ENCODE results near the gene ILKAP. TPM values are rescaled to one million over a fixed set of nuclear protein-coding genes. Genes with fewer than 3 reads are reported as not detected.
A peak's percentile ranks its signal among the peaks of the same experiment; 100 is the strongest.

Gene ILKAP
- total and polyA plus RNA-seq, 2 of the 4 experiments (the other 2 are of a cell fraction): 13.3 to 44.2 TPM

- H3K4me3 ChIP-seq (ENCODE audit: insufficient read depth, low read depth, low read length): peak overlapping the region; percentile 60
- BruUV-seq (replicated peaks): no TSS peak
- peaks cover 0 to 2% of the 10 kb centered on the region in 2 experiments; a peak in 1 of 4 replicates for H3K79me1 ChIP-seq (ENCODE audit: low read depth in 1 of 2, low read length in 2 of 2)
- H3K9me1 ChIP-seq (ENCODE audit: insufficient read depth, low read length): no peaks in the 10 kb centered on the region
- peak overlapping the region; percentile 73 for H3K4me2 ChIP-seq (ENCODE audit: low read depth, low read length)
- no peak overlapping the region for H3K14ac ChIP-seq (replicated peaks; ENCODE audit: low read depth, low read length)
- H2BK15ac ChIP-seq (ENCODE audit: low read depth, low read length): no peak overlapping the region
- in situ Hi-C loops (cut with MboI; ENCODE audit: low sequenced_read_pairs): no loop called here
- CTCF ChIA-PET: no interaction called here
- 0% methylated on average over 16 of the region's 43 CpGs; no CpG with 5 or more reads in 1 of the 2 experiments for WGBS, 2 experiments (ENCODE audit: extremely low coverage in 2 of 2, insufficient read length in 1 of 2)
- H2AK9ac ChIP-seq (replicated peaks; ENCODE audit: low read depth, low read length, poor library complexity): peak overlapping the region; percentile 9
- H2AFZ ChIP-seq (replicated peaks; ENCODE audit: low read length, poor library complexity): peak overlapping the region; percentile 93
- POLR2A ChIA-PET (ENCODE audit: unreplicated experiment): no interaction called here
- no peak overlapping the region for H4K8ac ChIP-seq (ENCODE audit: low read depth in 2 of 2, low read length in 2 of 2)
- peaks cover 17% of the 10 kb centered on the region for H3K27me3 ChIP-seq (ENCODE audit: control insufficient read depth, insufficient read depth, low read length)
- no peak overlapping the region for H4K5ac ChIP-seq (ENCODE audit: low read depth, low read length)
- no peak overlapping the region for H2AK5ac ChIP-seq (ENCODE audit: low read depth, low read length)
- no peak overlapping the region for H4K91ac ChIP-seq (ENCODE audit: insufficient read depth, low read depth, low read length)
- no peak overlapping the region for H3K18ac ChIP-seq (ENCODE audit: low read depth, low read length)
- TF ChIP-seq FOS (IDR thresholded peaks at IDR 0.05; ENCODE audit: low read depth, low read length) (no peak), ELK1 (IDR thresholded peaks at IDR 0.05; ENCODE audit: borderline replicate concordance, low read depth, low read length) (no peak), SMC3 (IDR thresholded peaks at IDR 0.05; ENCODE audit: low read depth, low read length) (no peak), CEBPB (IDR thresholded peaks at IDR 0.05; ENCODE audit: low read depth, low read length) (no peak), RCOR1 (IDR thresholded peaks at IDR 0.05; ENCODE audit: insufficient replicate concordance, low read length) (no peak), USF2 (IDR thresholded peaks at IDR 0.05; ENCODE audit: low read depth, low read length) (no peak), RAD21 (IDR thresholded peaks at IDR 0.05; ENCODE audit: low read length) (no peak), NFE2L2 (IDR thresholded peaks at IDR 0.05; ENCODE audit: low read depth, low read length) (no peak), MAFK (IDR thresholded peaks at IDR 0.05; ENCODE audit: low read depth, low read length) (no peak), POLR2A (IDR thresholded peaks at IDR 0.05; ENCODE audit: low read depth, low read length) (no peak), CHD1 (IDR thresholded peaks at IDR 0.05; ENCODE audit: low read depth, low read length) (no peak), RFX5 (IDR thresholded peaks at IDR 0.05; ENCODE audit: low read depth, low read length) (no peak), CTCF (conservative IDR thresholded peaks at IDR 0.05; ENCODE audit: low read depth, low read length) (no peak)
- ATAC-seq (ENCODE audit: low read depth) (peak; percentile 40), DNase-seq (no peak)
- no peak overlapping the region for H2BK120ac ChIP-seq (ENCODE audit: low read depth, low read length)
- intact Hi-C loops (cut with micrococcal nuclease): no loop called here
- no peak overlapping the region for H2BK5ac ChIP-seq (ENCODE audit: low read depth, low read length, poor library complexity, severe bottlenecking)
- H3K9ac ChIP-seq (ENCODE audit: low read depth, low read length): no peak overlapping the region
- H4K20me1 ChIP-seq (ENCODE audit: insufficient read depth, low read length): no peaks in the 10 kb centered on the region
- no peak overlapping the region; the same call in 1 of the 2 replicates for H3K27ac ChIP-seq (ENCODE audit: insufficient read depth, low read length)
- no peak overlapping the region for H3K56ac ChIP-seq (ENCODE audit: extremely low read depth, insufficient read depth, low read length)
- H3K9me3 ChIP-seq (ENCODE audit: control insufficient read depth, insufficient read depth, low read length): 0 out of 2 replicates have a peak, but pooled peaks cover 2% of the 10 kb centered on the region
- dilution Hi-C loops (cut with HindIII; ENCODE audit: low sequenced_read_pairs, unreplicated experiment): no loop called here
- H3K36me3 ChIP-seq (ENCODE audit: control insufficient read depth, insufficient read depth, low read length): no peaks in the 10 kb centered on the region
- H3K4ac ChIP-seq (ENCODE audit: low read depth, low read length): no peak overlapping the region
- H3K23ac ChIP-seq (ENCODE audit: low read depth, low read length): no peak overlapping the region
- peaks cover 2% of the 10 kb centered on the region; the same call in 1 of the 2 replicates for H3K4me1 ChIP-seq (ENCODE audit: control insufficient read depth, insufficient read depth, low read length)
- no peak overlapping the region for H2BK20ac ChIP-seq (ENCODE audit: low read depth, low read length)
Measured at GRCh38 chr2:238239543-238239862, 36.0 kb upstream of the ILKAP start.
